ENCODE data around the gene GRAMD1A. TPM values are rescaled to one million over a fixed set of nuclear protein-coding genes. Genes with fewer than 3 reads are reported as not detected.

The GRAMD1A gene
- total RNA-seq, 2 experiments from 2014 or later: 221 to 229 TPM

DNA sequence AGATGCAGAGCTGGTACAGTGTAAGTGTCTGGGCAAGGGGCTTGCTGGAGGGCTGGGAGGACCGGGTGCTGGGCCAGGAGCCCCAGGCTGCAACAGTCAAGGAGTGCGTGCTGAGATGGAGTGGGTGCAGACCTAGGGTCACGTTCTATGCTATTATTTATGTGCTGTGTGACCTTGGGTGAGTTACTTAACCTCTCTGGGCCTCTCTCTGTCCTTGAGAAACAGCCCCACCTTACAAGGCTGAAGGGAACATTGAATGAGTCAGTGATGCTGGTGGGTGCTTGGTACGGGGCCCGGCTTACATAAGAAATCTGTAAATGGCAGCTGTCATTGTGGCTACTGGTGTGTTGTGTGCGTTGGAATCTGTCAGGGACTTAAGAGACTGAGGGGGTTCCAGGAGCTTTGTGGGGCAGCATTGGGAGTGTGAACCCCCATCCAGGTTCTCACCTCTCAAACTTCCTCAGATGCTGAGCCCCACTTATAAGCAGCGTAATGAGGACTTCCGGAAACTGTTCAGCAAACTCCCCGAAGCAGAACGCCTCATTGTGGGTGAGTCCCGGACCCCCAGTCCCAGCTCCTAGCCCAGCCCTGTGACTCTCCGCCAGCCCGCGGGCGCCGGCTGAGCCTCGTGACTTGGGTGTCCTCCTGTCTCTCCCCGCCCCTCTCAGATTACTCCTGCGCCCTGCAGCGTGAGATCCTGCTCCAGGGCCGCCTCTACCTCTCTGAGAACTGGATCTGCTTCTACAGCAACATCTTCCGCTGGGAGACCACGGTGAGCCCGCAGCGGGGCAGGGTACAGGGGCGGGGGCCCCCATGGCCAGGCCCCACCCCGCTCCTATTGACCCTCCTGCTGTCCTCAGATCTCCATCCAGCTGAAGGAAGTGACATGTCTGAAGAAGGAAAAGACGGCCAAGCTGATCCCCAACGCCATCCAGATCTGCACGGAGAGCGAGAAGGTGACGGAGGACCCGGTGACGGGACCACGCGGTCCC is 9.6 kb downstream of the GRAMD1A start:
- peaks cover 67% of the 10 kb centered on the region for H3K4me1 Mint-ChIP-seq (ENCODE audit: low read depth)
- Histone ChIP-seq H3K36me3 (ENCODE audit: insufficient read depth, low read length) (peaks cover 61% of the 10 kb centered on the region), H3K4me3 (ENCODE audit: low read length) (no peak overlapping the region), H3K4me1 (ENCODE audit: insufficient read depth, low read length) (peaks cover 74% of the 10 kb centered on the region), H3K9me3 (ENCODE audit: control insufficient read depth in 1 of 2, insufficient read depth in 1 of 2, low read length in 2 of 2) (no peaks in the 10 kb centered on the region), H3K27ac (ENCODE audit: low read depth in 1 of 2, low read length in 2 of 2) (peak overlapping the region in 1 of 2 donors; percentile 25), H3K27me3 (ENCODE audit: control insufficient read depth in 1 of 2, insufficient read depth in 2 of 2, low read length in 2 of 2) (no peaks in the 10 kb centered on the region)
- no peak overlapping the region for H3K4me3 Mint-ChIP-seq
- POLR2A ChIA-PET: interaction anchor here (11.9 kb wide), 1 partner anchor 10 kb away, joined by 205 read pairs; the partner anchor contains the start of gene GRAMD1A
- DNase-seq (no peak), ATAC-seq (ENCODE audit: poor library complexity) (no peak)
- H3K9me3 Mint-ChIP-seq: no peaks in the 10 kb centered on the region
- CTCF ChIA-PET: no interaction called here
- H3K36me3 Mint-ChIP-seq (ENCODE audit: low read depth): peaks cover 72% of the 10 kb centered on the region
- intact Hi-C loops (cut with DNase I, micrococcal nuclease): loop anchor here (5.0 to 10.0 kb wide), 4 partner anchors 152 to 335 kb away; partner anchors contain the start of genes SCGB2B2 (in 1 of the 2), ZNF181 (in 1 of the 2) and ZNF302 (in 1 of the 2)
- H3K27ac Mint-ChIP-seq: peak overlapping the region; percentile 91
- H3K27me3 Mint-ChIP-seq: no peaks in the 10 kb centered on the region
- TF ChIP-seq, protein P1, sequence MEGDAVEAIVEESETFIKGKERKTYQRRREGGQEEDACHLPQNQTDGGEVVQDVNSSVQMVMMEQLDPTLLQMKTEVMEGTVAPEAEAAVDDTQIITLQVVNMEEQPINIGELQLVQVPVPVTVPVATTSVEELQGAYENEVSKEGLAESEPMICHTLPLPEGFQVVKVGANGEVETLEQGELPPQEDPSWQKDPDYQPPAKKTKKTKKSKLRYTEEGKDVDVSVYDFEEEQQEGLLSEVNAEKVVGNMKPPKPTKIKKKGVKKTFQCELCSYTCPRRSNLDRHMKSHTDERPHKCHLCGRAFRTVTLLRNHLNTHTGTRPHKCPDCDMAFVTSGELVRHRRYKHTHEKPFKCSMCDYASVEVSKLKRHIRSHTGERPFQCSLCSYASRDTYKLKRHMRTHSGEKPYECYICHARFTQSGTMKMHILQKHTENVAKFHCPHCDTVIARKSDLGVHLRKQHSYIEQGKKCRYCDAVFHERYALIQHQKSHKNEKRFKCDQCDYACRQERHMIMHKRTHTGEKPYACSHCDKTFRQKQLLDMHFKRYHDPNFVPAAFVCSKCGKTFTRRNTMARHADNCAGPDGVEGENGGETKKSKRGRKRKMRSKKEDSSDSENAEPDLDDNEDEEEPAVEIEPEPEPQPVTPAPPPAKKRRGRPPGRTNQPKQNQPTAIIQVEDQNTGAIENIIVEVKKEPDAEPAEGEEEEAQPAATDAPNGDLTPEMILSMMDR (IDR thresholded peaks at IDR 0.05): no peak

DNA sequence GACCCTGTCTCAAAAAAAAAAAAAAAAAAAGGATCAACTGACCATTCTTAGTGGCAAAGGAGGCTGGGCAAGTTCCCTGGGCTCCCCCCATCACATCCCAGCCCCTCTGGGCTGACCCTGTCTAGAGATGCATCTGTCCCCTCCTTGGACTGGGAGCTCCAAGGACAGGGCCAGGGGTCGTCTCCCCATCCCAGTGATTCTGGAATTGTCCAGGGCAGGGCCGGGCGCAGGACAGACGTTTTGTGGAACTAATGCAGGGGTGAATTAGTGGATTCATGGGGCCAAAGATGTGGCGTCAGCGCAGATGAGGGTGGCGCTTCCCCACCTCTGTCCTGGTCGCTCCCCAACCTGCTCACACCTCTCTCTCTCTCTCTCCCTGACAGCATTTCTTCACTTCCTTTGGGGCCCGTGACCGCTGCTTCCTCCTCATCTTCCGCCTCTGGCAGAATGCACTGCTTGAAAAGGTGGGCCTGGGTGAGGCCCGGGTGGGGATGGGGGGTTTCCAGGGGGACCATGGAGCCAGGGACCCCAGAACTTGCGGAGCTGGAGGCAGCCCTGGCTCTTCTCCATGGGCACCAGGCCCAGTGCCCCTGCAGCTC is 11.1 kb downstream of the GRAMD1A start:
- ATAC-seq (ENCODE audit: poor library complexity): no peak
- TF ChIP-seq, protein P1 (IDR thresholded peaks at IDR 0.05): no peak
- H3K36me3 Mint-ChIP-seq (ENCODE audit: low read depth): peaks cover 74% of the 10 kb centered on the region

More for the DNA sequence above, 11.1 kb downstream of the GRAMD1A start:
- H3K27me3 ChIP-seq (ENCODE audit: control insufficient read depth in 1 of 2, insufficient read depth in 2 of 2, low read length in 2 of 2): no peaks in the 10 kb centered on the region
- ChIA-PET POLR2A (interaction anchor here (1.0 to 11.9 kb wide), 2 partner anchors 12 to 37 kb away, joined by 4 to 205 read pairs; partner anchors contain the start of gene GRAMD1A), CTCF (no interaction called here)
- DNase-seq: peak in 4 of 14 experiments; percentile 35 to 79 (median 52)
- intact Hi-C loops (cut with DNase I, micrococcal nuclease): loop anchor here in 1 of 2 experiments (5.0 kb wide), 3 partner anchors 154 to 279 kb away; partner anchors contain the start of gene ZNF181
- H3K4me1 ChIP-seq (ENCODE audit: insufficient read depth, low read length): peaks cover 77% of the 10 kb centered on the region
- peak overlapping the region; percentile 45 for H3K4me3 Mint-ChIP-seq
- H3K4me1 Mint-ChIP-seq (ENCODE audit: low read depth): peaks cover 75% of the 10 kb centered on the region
- no peaks in the 10 kb centered on the region for H3K9me3 ChIP-seq (ENCODE audit: control insufficient read depth in 1 of 2, insufficient read depth in 1 of 2, low read length in 2 of 2)
- H3K4me3 ChIP-seq (ENCODE audit: low read length): no peak overlapping the region
- peak overlapping the region; percentile 91 for H3K27ac Mint-ChIP-seq
- H3K27me3 Mint-ChIP-seq: no peaks in the 10 kb centered on the region
- H3K9me3 Mint-ChIP-seq: no peaks in the 10 kb centered on the region
- H3K36me3 ChIP-seq (ENCODE audit: insufficient read depth, low read length): peaks cover 61% of the 10 kb centered on the region
- H3K27ac ChIP-seq (ENCODE audit: low read depth in 1 of 2, low read length in 2 of 2): peak overlapping the region; percentile 18 to 62

Measured in CD4-positive, alpha-beta T cell (primary cell).